ENCODE measurements around the gene CHMP2A. TPM values are rescaled to one million over a fixed set of nuclear protein-coding genes. Genes with fewer than 3 reads are reported as not detected.

Gene CHMP2A
- total RNA-seq, 1 experiment from 2014 or later, result 154 TPM

GRCh38 chr19:58551123-58551497 lies 3.8 kb downstream of the CHMP2A start:
- peaks cover 94% of the 10 kb centered on the region for H3K36me3 Mint-ChIP-seq (ENCODE audit: insufficient read depth, unreplicated experiment)
- H3K27ac Mint-ChIP-seq (ENCODE audit: low read depth, unreplicated experiment), result peak overlapping the region; percentile 46
- no peaks in the 10 kb centered on the region for H3K9me3 Mint-ChIP-seq (ENCODE audit: unreplicated experiment)
- TF ChIP-seq CTCF (IDR thresholded peaks at IDR 0.05; ENCODE audit: unreplicated experiment), result no peak
- H3K4me1 Mint-ChIP-seq (ENCODE audit: insufficient read depth, unreplicated experiment), result peaks cover 35% of the 10 kb centered on the region
- H3K27me3 Mint-ChIP-seq (ENCODE audit: insufficient read depth, unreplicated experiment), result no peaks in the 10 kb centered on the region
- POLR2A ChIA-PET, result interaction anchor here (5.4 kb wide), 1 partner anchor 31 kb away, joined by 166 read pairs; the partner anchor contains the start of gene ZBTB45
- DNase-seq (ENCODE audit: unreplicated experiment), result no peak
- no TSS peak for BruUV-seq (replicated peaks)
- CTCF ChIA-PET, result interaction anchor here (0.8 to 1.7 kb wide), 2 partner anchors 31 to 38 kb away, joined by 4 to 7 read pairs; no protein-coding TSS in a partner anchor
- intact Hi-C loops (cut with micrococcal nuclease), result no loop called here
- H3K4me3 Mint-ChIP-seq (ENCODE audit: unreplicated experiment), result no peak overlapping the region

- no peaks in the 10 kb centered on the region for H3K9me3 Mint-ChIP-seq (ENCODE audit: unreplicated experiment)
- ChIA-PET POLR2A (interaction anchor here (1.1 to 5.4 kb wide), 2 partner anchors 31 kb away, joined by 3 to 166 read pairs; partner anchors contain the start of gene ZBTB45), CTCF (interaction anchor here (0.6 to 2.1 kb wide), 4 partner anchors 30 to 37 kb away, joined by 3 to 12 read pairs (median 6); partner anchors contain the start of gene ZBTB45)
- peaks cover 97% of the 10 kb centered on the region for H3K36me3 Mint-ChIP-seq (ENCODE audit: insufficient read depth, unreplicated experiment)
- H3K4me1 Mint-ChIP-seq (ENCODE audit: insufficient read depth, unreplicated experiment), result peaks cover 41% of the 10 kb centered on the region
- no peaks in the 10 kb centered on the region for H3K27me3 Mint-ChIP-seq (ENCODE audit: insufficient read depth, unreplicated experiment)
- no peak for DNase-seq (ENCODE audit: unreplicated experiment)
- peak overlapping the region; percentile 46 for H3K27ac Mint-ChIP-seq (ENCODE audit: low read depth, unreplicated experiment)
- no TSS peak for BruUV-seq (replicated peaks)
- no peak overlapping the region for H3K4me3 Mint-ChIP-seq (ENCODE audit: unreplicated experiment)
- TF ChIP-seq CTCF (IDR thresholded peaks at IDR 0.05; ENCODE audit: unreplicated experiment), result no peak
- intact Hi-C loops (cut with micrococcal nuclease), result no loop called here
These were observed 4.4 kb downstream of the CHMP2A start for GRCh38 chr19:58550362-58551122.

- H3K36me3 Mint-ChIP-seq (ENCODE audit: insufficient read depth, unreplicated experiment), result peaks cover 91% of the 10 kb centered on the region
- no peak for DNase-seq (ENCODE audit: unreplicated experiment)
- H3K4me1 Mint-ChIP-seq (ENCODE audit: insufficient read depth, unreplicated experiment), result peaks cover 41% of the 10 kb centered on the region
- no peak overlapping the region for H3K4me3 Mint-ChIP-seq (ENCODE audit: unreplicated experiment)
- no peak overlapping the region for H3K27ac Mint-ChIP-seq (ENCODE audit: low read depth, unreplicated experiment)
- CTCF ChIA-PET, result interaction anchor here (0.6 to 2.1 kb wide), 2 partner anchors 30 to 36 kb away, joined by 3 to 12 read pairs; partner anchors contain the start of gene ZBTB45
- intact Hi-C loops (cut with micrococcal nuclease), result no loop called here
- BruUV-seq (replicated peaks), result no TSS peak
- H3K9me3 Mint-ChIP-seq (ENCODE audit: unreplicated experiment), result no peaks in the 10 kb centered on the region
- no peaks in the 10 kb centered on the region for H3K27me3 Mint-ChIP-seq (ENCODE audit: insufficient read depth, unreplicated experiment)
- POLR2A ChIA-PET, result interaction anchor here (0.7 to 1.1 kb wide), 2 partner anchors 8 to 30 kb away, joined by 3 read pairs; partner anchors contain the start of gene ZBTB45
- no peak for TF ChIP-seq CTCF (IDR thresholded peaks at IDR 0.05; ENCODE audit: unreplicated experiment)
These were observed 5.1 kb downstream of the CHMP2A start for GRCh38 chr19:58549664-58550361.
